H9 (cell line): ENCODE measurements around the gene DNASE1L1. TPM values are rescaled to one million over a fixed set of nuclear protein-coding genes. Genes with fewer than 3 reads are reported as not detected.
A peak's percentile ranks its signal among the peaks of the same experiment; 100 is the strongest.

Experiments used
- DNase-seq: peaks from one replicate; pipeline ENCODE4 v3.0.0-alpha.2; 2017
- H2AFZ ChIP-seq: one replicate; pipeline ENCODE4 v1.6.1; 2013; ENCODE audit warnings: mild to moderate bottlenecking, low read length, control low read depth, moderate library complexity
- H2AK5ac ChIP-seq: 2 replicates; pipeline ENCODE4 v1.6.1; 2013; ENCODE audit warnings: low read length, control low read depth, mixed read lengths; ENCODE audit not compliant: insufficient read length
- H2BK120ac ChIP-seq: one replicate; pipeline ENCODE4 v1.6.1; 2013; ENCODE audit warnings: low read depth, mild to moderate bottlenecking, low read length, control low read depth, inconsistent platforms; ENCODE audit not compliant: poor library complexity, severe bottlenecking
- H2BK12ac ChIP-seq: 2 replicates; pipeline ENCODE4 v1.6.1; 2013; ENCODE audit warnings: low read length, control low read depth, mixed read lengths, low read depth; ENCODE audit not compliant: insufficient read length
- H2BK15ac ChIP-seq: 2 replicates; pipeline ENCODE4 v1.6.1; 2013; ENCODE audit warnings: low read depth, low read length, control low read depth
- H2BK20ac ChIP-seq: one replicate; pipeline ENCODE4 v1.6.1; 2013; ENCODE audit warnings: low read depth, mild to moderate bottlenecking, low read length, control low read depth, inconsistent platforms; ENCODE audit not compliant: poor library complexity, severe bottlenecking
- H2BK5ac ChIP-seq: 2 replicates; pipeline ENCODE4 v1.6.1; 2013; ENCODE audit warnings: low read length, control low read depth, mixed read lengths; ENCODE audit not compliant: insufficient read length
- H3K14ac ChIP-seq: 2 replicates; pipeline ENCODE4 v1.6.1; 2013; ENCODE audit warnings: low read length, control low read depth; ENCODE audit not compliant: insufficient read depth
- H3K18ac ChIP-seq: 2 replicates; pipeline ENCODE4 v1.6.1; 2013; ENCODE audit warnings: low read depth, mild to moderate bottlenecking, mixed read lengths, low read length, control low read depth; ENCODE audit not compliant: insufficient read length
- H3K23ac ChIP-seq: 2 replicates; pipeline ENCODE4 v1.6.1; 2013; ENCODE audit warnings: low read length, control low read depth, mixed read lengths, low read depth; ENCODE audit not compliant: insufficient read length
- H3K23me2 ChIP-seq: 2 replicates; pipeline ENCODE4 v1.6.1; 2013; ENCODE audit warnings: low read depth, mild to moderate bottlenecking, mixed read lengths, low read length, control low read depth; ENCODE audit not compliant: insufficient read length, poor library complexity, severe bottlenecking
- H3K27ac ChIP-seq: 2 replicates; pipeline ENCODE4 v1.5.1; 2013; ENCODE audit warnings: low read length, control low read depth, mixed read lengths, low read depth; ENCODE audit not compliant: insufficient read length
- H3K27me3 ChIP-seq: 2 replicates; pipeline ENCODE4 v1.6.1; 2013; ENCODE audit warnings: low read length, control low read depth, inconsistent platforms; ENCODE audit not compliant: insufficient read depth
- H3K4ac ChIP-seq: 2 replicates; pipeline ENCODE4 v1.6.1; 2013; ENCODE audit warnings: low read depth, mild to moderate bottlenecking, control low read depth, inconsistent platforms, low read length, moderate library complexity
- H3K4me1 ChIP-seq: 2 replicates; pipeline ENCODE4 v1.6.1; 2013; ENCODE audit warnings: low read length, control low read depth, inconsistent platforms; ENCODE audit not compliant: insufficient read depth
- H3K4me2 ChIP-seq: 2 replicates; pipeline ENCODE4 v1.6.1; 2013; ENCODE audit warnings: low read length, control low read depth, mixed read lengths; ENCODE audit not compliant: insufficient read length, insufficient read depth
- H3K56ac ChIP-seq: 2 replicates; pipeline ENCODE4 v1.6.1; 2013; ENCODE audit warnings: low read depth, mild to moderate bottlenecking, mixed read lengths, low read length, control low read depth; ENCODE audit not compliant: insufficient read length
- H3K79me1 ChIP-seq: 2 replicates; pipeline ENCODE4 v1.6.1; 2013; ENCODE audit warnings: low read depth, mild to moderate bottlenecking, moderate library complexity, low read length, control low read depth, inconsistent platforms; ENCODE audit not compliant: insufficient read depth, poor library complexity, severe bottlenecking
- H3K79me2 ChIP-seq: 2 replicates; pipeline ENCODE4 v1.6.1; 2013; ENCODE audit warnings: low read length, control low read depth, inconsistent platforms; ENCODE audit not compliant: insufficient read depth
- H3K9ac ChIP-seq: 2 replicates; pipeline ENCODE4 v1.6.1; 2013; ENCODE audit warnings: low read length, control low read depth, mixed read lengths; ENCODE audit not compliant: insufficient read length; ENCODE audit errors: extremely low read depth
- H3K9me3 ChIP-seq: one replicate; pipeline ENCODE4 v1.6.1; 2013; ENCODE audit warnings: low read depth, low read length, inconsistent platforms; ENCODE audit not compliant: control insufficient read depth
- H3T11ph ChIP-seq: one replicate; pipeline ENCODE4 v1.6.1; 2013; ENCODE audit warnings: mild to moderate bottlenecking, low read length, control low read depth, inconsistent platforms
- H4K20me1 ChIP-seq: one replicate; pipeline ENCODE4 v1.6.1; 2013; ENCODE audit not compliant: control insufficient read depth, insufficient read length, insufficient read depth
- H4K5ac ChIP-seq: 2 replicates; pipeline ENCODE4 v1.6.1; 2013; ENCODE audit warnings: low read depth, mild to moderate bottlenecking, mixed read lengths, low read length, control low read depth; ENCODE audit not compliant: insufficient read length
- H4K8ac ChIP-seq: replicated peaks from 2 replicates; pipeline ENCODE4 v1.6.1; 2013; ENCODE audit warnings: low read length, control low read depth, mixed read lengths, low read depth; ENCODE audit not compliant: insufficient read length
- H4K91ac ChIP-seq: 2 replicates; pipeline ENCODE4 v1.6.1; 2013; ENCODE audit warnings: low read depth, mild to moderate bottlenecking, moderate library complexity, mixed read lengths, low read length, control low read depth; ENCODE audit not compliant: insufficient read length
- H3K27ac Mint-ChIP-seq, 3 experiments: 2 replicates in 2 of 3; 3 replicates in 1 of 3; pipeline ENCODE4 v1.8.0; 2020 to 2021; ENCODE audit warnings: mixed read lengths in 3 of 3, mild to moderate bottlenecking in 1 of 3, moderate library complexity in 1 of 3
- H3K27me3 Mint-ChIP-seq: 2 replicates; pipeline ENCODE4 v1.8.0; 2021; ENCODE audit warnings: low read depth, mild to moderate bottlenecking, moderate library complexity, mixed read lengths
- H3K36me3 Mint-ChIP-seq, 3 experiments: 2 replicates in 2 of 3; 3 replicates in 1 of 3; pipeline ENCODE4 v1.8.0; 2020 to 2021; ENCODE audit warnings: low read depth in 3 of 3, mixed read lengths in 3 of 3; ENCODE audit not compliant: insufficient read depth in 1 of 3
- H3K4me1 Mint-ChIP-seq, 2 experiments: 2 replicates each; pipeline ENCODE4 v1.8.0; 2020; ENCODE audit warnings: mixed read lengths in 2 of 2
- H3K4me3 Mint-ChIP-seq, 2 experiments: 2 replicates in 1 of 2; 3 replicates in 1 of 2; pipeline ENCODE4 v1.8.0; 2020 to 2021; ENCODE audit warnings: mild to moderate bottlenecking in 2 of 2, mixed read lengths in 2 of 2, moderate library complexity in 1 of 2
- H3K9me3 Mint-ChIP-seq, 2 experiments: 2 replicates in 1 of 2; 3 replicates in 1 of 2; pipeline ENCODE4 v1.8.0; 2020; ENCODE audit warnings: mild to moderate bottlenecking in 2 of 2, mixed read lengths in 2 of 2, moderate library complexity in 1 of 2
- CTCF ChIP-seq: fragments of 200-600 bp; sonication (generic); conservative IDR thresholded peaks from 3 replicates; pipeline ENCODE4 v1.8.0; 2021; ENCODE audit warnings: antibody characterized with exemption, mild to moderate bottlenecking
- WGBS: extraction: QIAGEN DNeasy Blood & Tissue Kit; methylation state at CpG from one replicate; pipeline ENCODE4 v1.1.7; 2013; ENCODE audit warnings: missing lambda C conversion rate, low lambda C conversion rate, mixed read lengths; ENCODE audit not compliant: insufficient read length; ENCODE audit errors: extremely low coverage; 5-methylcytosine and 5-hydroxymethylcytosine counted together
- total RNA-seq: library from RNA; stranded (reverse); gene quantifications from 2 replicates; pipeline ENCODE4 v1.2.1, GENCODE V29; 2021

The DNASE1L1 gene
- total RNA-seq, 1 experiment from 2014 or later: 14.5 TPM

- Histone ChIP-seq H2BK15ac (no peak overlapping the region), H2AFZ (no peak overlapping the region)
- peak overlapping the region in 1 of 3 experiments; percentile 66; a peak in 1 of 7 replicates for H3K27ac Mint-ChIP-seq
Observed at GRCh38 chrX:154408659-154409221, 314 bp downstream of the DNASE1L1 start.

More at GRCh38 chrX:154408659-154409221, 314 bp downstream of the DNASE1L1 start:
- H3K4me1 Mint-ChIP-seq: peaks cover 10 to 15% of the 10 kb centered on the region in 2 experiments
- no peak overlapping the region for H3K14ac ChIP-seq
- no peak overlapping the region for H3T11ph ChIP-seq
- no peak for DNase-seq
- no peaks in the 10 kb centered on the region for H3K79me2 ChIP-seq
- H3K4me1 ChIP-seq: no peaks in the 10 kb centered on the region
- H3K27ac ChIP-seq: no peak overlapping the region
- peaks cover 15 to 22% (median 16%) of the 10 kb centered on the region in 3 experiments for H3K36me3 Mint-ChIP-seq
- H4K20me1 ChIP-seq: no peaks in the 10 kb centered on the region
- no peak overlapping the region for H4K8ac ChIP-seq
- H3K9me3 Mint-ChIP-seq: peaks cover 56 to 67% of the 10 kb centered on the region in 2 experiments
- peak overlapping the region; percentile 47 to 68 for H3K4me3 Mint-ChIP-seq
- H3K27me3 ChIP-seq: no peaks in the 10 kb centered on the region
- no peak overlapping the region for H2BK120ac ChIP-seq
- H3K23me2 ChIP-seq: peaks cover 4% of the 10 kb centered on the region
- no CpG with 5 or more reads among the region's 10 CpGs for WGBS
- no peak overlapping the region for H4K5ac ChIP-seq
- H2BK12ac ChIP-seq: no peak overlapping the region
- no peak for TF ChIP-seq CTCF
- H2BK5ac ChIP-seq: no peak overlapping the region
- H3K9ac ChIP-seq: no peak overlapping the region
- no peak overlapping the region for H2BK20ac ChIP-seq
- H3K27me3 Mint-ChIP-seq: no peaks in the 10 kb centered on the region
- H3K4me2 ChIP-seq: peak overlapping the region; percentile 20
- H2AK5ac ChIP-seq: no peak overlapping the region
- H3K23ac ChIP-seq: no peak overlapping the region
- H3K56ac ChIP-seq: no peak overlapping the region
- no peak overlapping the region for H3K4ac ChIP-seq
- H3K79me1 ChIP-seq: no peaks in the 10 kb centered on the region
- peaks cover 21% of the 10 kb centered on the region for H3K9me3 ChIP-seq
- no peak overlapping the region for H3K18ac ChIP-seq
- no peak overlapping the region for H4K91ac ChIP-seq
